KBM-7 (cell line): ENCODE results near the gene PIP5K1C.
A peak's percentile ranks its signal among the peaks of the same experiment; 100 is the strongest.

ENCODE experiments used
- DNase-seq: peaks from one replicate; pipeline ENCODE4 v3.0.0-alpha.2; 2015
- in situ Hi-C: fragments of 300-500 bp; cut with MboI; formaldehyde crosslinking; loops from 2 replicates; pipeline ENCODE4 v1.14.3; 2020; ENCODE audit warnings: low sequenced_read_pairs, low pct_unique_long_range_greater_than_20kb, mixed read lengths

Gene PIP5K1C

DNA sequence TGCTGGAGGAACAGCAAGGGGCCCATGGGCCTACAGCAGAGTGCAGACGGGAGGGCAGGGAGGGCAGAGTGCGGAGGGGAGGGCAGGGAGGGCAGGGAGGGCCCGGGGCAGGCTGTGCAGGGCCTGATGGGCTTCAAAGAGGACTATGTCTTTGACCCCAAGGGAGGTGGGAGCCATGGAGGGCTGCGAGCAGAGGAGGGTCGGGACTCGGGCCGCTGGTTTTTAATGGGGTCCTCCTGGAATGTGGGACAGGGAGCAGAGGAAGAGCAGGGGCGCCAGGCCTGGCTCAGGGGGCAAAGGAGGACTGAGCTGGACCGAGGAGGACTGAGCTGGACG lies 3.6 kb downstream of the PIP5K1C start:
- in situ Hi-C loops: no loop called here
- DNase-seq: no peak

- DNase-seq: no peak
- in situ Hi-C loops: no loop called here
Observed at GRCh38 chr19:3695986-3696659, 4.1 kb downstream of the PIP5K1C start.

- in situ Hi-C loops: no loop called here
- no peak for DNase-seq
Observed at GRCh38 chr19:3695124-3695733, 5.0 kb downstream of the PIP5K1C start.

- DNase-seq: no peak
- in situ Hi-C loops: no loop called here
Observed at GRCh38 chr19:3694361-3695123, 5.7 kb downstream of the PIP5K1C start.

GRCh38 chr19:3693025-3693925 lies 7.0 kb downstream of the PIP5K1C start:
- no peak for DNase-seq
- in situ Hi-C loops: no loop called here

DNA sequence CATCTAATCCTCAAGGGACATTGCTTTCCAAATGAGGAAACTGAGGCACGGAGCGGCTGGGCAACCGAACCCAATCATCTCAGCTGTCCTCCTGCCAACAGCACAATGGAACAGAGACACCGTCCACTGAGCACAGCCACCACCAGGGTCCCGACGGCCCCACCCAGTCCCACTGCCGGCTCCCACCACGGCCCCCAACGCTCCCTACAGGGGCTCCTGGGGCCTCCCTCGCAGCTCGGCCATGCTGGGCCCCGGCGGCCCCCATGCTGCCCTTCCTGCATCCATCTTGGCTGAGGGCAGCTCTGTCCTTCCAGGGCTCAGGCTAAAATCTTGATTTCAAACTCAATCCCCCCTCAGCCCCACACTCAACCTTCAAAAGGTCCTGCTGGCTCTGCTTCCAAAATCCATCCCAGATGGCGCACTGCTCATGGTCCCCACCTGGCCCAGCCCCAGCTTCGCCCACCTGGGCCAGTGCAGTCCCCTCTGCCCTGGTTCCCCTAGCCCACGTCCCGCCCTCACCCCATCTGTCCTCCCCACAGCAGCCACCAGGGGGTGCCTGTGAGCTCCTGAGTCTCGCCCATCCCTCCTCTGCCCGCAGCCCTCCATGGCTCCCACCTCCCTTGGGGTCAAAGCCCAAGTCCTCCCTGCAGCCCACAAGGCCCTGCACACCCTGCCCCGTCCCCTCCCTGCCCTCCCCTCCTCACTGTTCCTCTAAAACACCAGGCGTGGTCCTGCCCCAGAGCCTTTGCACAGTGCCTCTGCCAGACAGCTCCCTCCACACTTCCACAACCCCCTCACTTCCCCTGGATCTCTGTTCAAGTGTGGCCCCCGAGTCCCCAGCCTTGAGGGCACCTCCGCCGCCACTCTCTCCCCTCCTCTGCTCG lies 7.9 kb downstream of the PIP5K1C start:
- in situ Hi-C loops: no loop called here
- DNase-seq: no peak

GRCh38 chr19:3691726-3692125 lies 8.5 kb downstream of the PIP5K1C start:
- no peak for DNase-seq

DNA sequence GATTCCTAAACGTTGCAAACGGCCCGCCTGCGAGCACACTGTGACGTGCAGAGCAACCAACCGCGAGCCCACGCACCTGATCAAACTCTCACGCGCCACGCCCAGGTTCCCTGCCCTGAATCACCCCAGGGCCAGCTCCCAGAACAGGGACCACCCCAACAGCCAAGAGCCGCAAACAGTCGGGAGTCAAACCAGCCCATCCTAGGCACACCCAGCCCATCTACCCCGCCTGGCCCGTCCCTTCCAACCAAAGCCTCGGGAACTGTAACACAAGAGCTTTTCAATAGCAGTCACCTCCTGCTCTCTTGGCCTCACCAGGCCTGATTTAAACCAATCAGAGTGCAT lies 8.9 kb downstream of the PIP5K1C start:
- in situ Hi-C loops: no loop called here
- no peak for DNase-seq

More at GRCh38 chr19:3691726-3692125, 8.5 kb downstream of the PIP5K1C start:
- in situ Hi-C loops: no loop called here

- in situ Hi-C loops: no loop called here
- DNase-seq: peak; percentile 79
Observed at GRCh38 chr19:3690551-3691371, 9.5 kb downstream of the PIP5K1C start.

DNA sequence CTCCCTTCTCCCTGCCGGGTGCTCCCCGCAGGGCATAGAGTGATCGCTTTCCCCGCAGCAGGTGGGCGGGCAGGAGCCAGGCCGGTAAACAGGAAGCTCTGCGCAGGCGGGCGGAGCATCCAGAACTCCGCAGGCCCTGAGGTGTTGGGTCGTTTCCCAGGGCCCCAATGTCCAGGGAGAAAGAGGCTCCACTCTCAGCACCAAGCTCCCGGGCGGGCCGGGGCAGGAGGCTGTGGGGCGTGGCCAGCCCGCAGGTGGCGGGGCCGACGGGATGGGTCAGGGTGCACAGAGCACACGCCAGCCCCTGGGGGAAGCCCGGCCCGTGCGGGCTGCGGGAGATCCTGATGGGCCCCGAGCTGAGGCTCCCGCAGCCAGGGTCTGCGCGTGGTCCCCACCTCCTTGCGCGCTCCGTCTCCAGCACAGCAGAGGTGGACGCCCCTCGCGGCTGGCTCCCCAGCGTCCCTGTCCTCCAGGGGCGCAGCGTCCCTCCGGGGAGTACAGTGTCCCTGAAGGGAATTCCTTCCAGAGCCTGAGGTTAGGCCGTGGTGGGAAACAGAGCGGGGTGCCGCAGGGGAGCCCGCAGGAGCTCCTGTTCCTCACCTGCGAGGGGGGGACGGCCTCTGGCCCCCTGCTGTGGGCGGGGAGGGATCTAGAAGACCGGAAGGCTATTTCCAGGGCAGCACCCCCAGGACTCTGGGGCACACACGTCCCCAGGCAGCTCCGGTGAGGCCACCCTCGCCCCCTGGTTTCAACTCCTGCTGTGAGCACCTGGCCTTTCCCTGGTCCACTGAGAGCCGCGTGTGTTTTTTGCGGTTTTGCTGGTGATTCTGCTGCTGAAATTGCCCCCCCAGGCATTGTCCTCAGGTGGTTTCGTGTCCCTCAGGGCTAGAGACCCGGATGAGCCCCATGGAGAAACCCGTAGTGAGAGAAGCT lies 12.2 kb downstream of the PIP5K1C start:
- DNase-seq: no peak
- in situ Hi-C loops: no loop called here

- no peak for DNase-seq
- in situ Hi-C loops: no loop called here
Observed at GRCh38 chr19:3687393-3687773, 12.9 kb downstream of the PIP5K1C start.

DNA sequence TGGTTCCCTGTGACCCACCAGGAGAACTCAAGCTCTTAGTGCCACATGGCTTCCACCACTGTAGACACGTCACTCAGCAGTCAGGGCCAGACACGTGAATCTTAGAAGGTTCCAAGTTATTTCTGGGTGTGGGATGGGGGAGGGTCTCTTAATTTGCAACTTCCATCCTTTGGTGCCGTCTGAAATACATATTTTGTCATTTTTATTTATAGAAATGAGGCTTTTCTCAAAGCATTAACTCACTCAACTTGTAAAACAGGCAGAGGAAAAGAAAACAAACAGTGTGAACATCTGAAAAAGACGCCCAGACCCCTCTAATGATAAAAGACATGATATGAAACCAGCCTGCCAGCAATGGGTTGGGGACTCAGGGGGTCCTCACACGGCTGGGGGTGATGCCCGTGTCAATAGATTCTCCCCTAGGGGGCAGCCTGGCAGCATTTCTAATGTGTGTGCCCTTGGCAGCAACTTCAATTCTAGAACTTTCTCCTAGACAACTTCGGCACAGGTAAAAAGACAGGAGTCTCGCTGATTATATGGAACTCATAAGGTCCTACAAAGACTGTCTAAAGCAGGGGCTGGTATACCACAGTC lies 15.4 kb downstream of the PIP5K1C start:
- DNase-seq: peak; percentile 47
- in situ Hi-C loops: no loop called here

DNA sequence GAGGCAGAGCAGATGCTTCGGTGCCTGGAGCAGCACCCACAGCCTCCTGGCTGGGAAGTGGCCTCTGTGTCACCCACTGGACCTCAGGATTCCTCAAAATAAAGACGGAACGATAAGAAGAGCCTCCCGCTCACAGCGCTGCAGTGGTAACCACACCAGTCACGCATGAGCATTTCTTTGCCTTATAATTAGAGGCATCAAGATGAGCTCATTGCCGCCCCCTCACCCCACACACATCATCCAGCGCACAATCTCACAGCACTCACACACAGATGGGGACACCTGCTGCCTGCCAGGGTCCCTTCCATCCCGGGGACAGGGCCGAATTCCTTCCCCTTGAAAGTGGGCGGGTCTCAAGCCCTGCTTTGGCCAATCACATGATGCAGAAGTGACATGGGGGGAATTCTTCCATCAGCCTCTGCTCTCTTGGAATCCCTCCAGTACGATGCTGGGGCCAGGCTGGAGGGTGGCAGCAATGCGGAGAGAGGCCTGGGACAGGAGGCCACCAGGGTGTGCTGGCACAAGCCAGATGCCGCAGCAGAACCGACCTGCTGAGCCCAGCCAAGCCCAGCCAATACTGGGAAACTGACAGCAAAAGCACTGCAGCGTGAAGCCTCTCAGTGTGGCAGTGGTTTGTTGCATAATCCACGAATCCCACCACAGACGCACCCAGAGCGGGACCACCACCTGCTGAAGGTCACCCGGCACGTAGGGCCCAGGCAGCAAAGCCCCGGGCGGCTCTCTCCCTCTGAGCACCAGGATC lies 16.0 kb downstream of the PIP5K1C start:
- in situ Hi-C loops: no loop called here
- peak; percentile 96 for DNase-seq

DNA sequence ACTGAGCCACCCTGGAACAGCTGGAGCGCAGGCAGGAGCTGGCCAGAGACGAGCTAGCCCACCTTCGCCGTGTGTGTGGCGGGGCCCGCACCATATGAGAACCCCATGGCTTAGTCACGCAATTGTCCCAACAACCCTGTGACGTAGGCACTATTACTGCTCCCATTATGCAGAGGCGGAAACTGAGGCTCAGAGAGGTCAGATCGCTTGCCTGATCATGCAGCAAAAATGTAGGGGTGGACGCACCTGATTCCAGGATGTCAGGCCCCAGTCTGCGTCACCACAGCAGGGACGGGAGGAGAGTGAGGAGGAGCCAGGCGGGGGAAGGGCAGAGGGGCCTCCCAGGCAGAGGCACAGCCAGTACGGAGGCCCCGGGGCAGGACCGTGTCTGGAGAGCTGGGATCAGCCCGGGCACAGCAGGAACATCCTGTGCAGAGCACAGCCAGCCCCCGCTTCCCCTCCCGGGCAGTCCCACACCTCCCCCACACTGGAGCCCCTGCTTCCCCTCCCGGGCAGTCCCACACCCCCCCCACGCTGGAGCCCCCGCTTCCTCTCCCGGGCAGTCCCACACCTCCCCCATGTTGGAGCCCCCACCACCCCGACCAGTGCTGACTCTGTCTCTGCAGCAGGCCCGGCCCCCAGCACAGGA lies 16.7 kb downstream of the PIP5K1C start:
- in situ Hi-C loops: no loop called here
- DNase-seq: peak; percentile 91

DNA sequence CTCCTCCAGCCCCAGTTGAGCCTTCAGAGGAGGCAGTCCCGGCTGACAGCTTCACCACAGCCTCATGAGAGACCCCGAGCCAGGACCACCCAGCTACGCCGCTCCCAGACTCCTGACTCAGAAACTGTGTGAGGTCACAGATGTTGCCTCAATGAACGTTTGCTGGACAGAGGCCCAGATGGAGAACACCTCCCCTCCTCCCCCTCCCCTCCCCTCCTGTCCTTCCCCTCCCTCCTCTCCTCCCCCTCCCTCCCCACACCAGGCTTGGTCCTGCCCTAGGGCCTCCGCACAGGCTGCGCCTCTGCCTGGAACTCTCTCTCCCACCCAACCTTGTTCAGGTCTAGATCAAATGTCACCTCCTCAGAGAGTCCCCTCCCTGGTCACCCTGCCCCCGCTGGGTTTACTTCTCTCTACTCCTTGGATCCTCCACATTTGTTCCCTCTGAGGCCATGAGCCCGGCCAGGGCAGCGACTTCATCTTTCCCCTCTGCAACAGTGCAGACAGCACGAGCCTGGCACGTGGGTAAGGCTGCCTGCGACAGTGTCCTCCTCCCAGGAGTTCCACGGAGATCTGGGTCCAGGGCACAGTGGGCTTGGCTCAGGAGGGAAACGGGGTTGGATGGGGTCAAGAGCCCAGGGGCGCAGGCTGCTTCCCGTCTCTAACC lies 17.4 kb downstream of the PIP5K1C start:
- peak; percentile 32 for DNase-seq
- in situ Hi-C loops: no loop called here
